Stimulated activated CD4-positive, alpha-beta T cell treated with anti-CD3 and anti-CD28 coated beads, Interleukin-1b, Interleukin-23, amount 100 ng/mL, for 24 hours (primary cell): ENCODE measurements around the gene LSM5.

Source experiments
- DNase-seq, 4 experiments: peaks; one replicate each; pipeline ENCODE4 v3.0.0-alpha.2; 2020; ENCODE audit warnings: low read depth in 4 of 4, low spot score in 1 of 4

LSM5 gene

GRCh38 chr7:32462977-32463376 lies 27.2 kb downstream of the LSM5 start:
- no peak for DNase-seq

GRCh38 chr7:32462451-32462850 lies 27.7 kb downstream of the LSM5 start:
- DNase-seq, result no peak

- DNase-seq, result no peak
These were observed 28.7 kb downstream of the LSM5 start for GRCh38 chr7:32461484-32461883.

- no peak for DNase-seq
These were observed 30.4 kb downstream of the LSM5 start for GRCh38 chr7:32459788-32460187.

- DNase-seq, result no peak
These were observed 32.2 kb downstream of the LSM5 start for GRCh38 chr7:32458025-32458424.

- no peak for DNase-seq
These were observed 36.7 kb downstream of the LSM5 start for GRCh38 chr7:32453341-32454011.

GRCh38 chr7:32447218-32447617 lies 43.0 kb downstream of the LSM5 start:
- no peak for DNase-seq

GRCh38 chr7:32436146-32436928 lies 53.8 kb downstream of the LSM5 start:
- DNase-seq, result no peak
